Measurements from ENCODE around the gene SPATS2.

The SPATS2 gene

DNA sequence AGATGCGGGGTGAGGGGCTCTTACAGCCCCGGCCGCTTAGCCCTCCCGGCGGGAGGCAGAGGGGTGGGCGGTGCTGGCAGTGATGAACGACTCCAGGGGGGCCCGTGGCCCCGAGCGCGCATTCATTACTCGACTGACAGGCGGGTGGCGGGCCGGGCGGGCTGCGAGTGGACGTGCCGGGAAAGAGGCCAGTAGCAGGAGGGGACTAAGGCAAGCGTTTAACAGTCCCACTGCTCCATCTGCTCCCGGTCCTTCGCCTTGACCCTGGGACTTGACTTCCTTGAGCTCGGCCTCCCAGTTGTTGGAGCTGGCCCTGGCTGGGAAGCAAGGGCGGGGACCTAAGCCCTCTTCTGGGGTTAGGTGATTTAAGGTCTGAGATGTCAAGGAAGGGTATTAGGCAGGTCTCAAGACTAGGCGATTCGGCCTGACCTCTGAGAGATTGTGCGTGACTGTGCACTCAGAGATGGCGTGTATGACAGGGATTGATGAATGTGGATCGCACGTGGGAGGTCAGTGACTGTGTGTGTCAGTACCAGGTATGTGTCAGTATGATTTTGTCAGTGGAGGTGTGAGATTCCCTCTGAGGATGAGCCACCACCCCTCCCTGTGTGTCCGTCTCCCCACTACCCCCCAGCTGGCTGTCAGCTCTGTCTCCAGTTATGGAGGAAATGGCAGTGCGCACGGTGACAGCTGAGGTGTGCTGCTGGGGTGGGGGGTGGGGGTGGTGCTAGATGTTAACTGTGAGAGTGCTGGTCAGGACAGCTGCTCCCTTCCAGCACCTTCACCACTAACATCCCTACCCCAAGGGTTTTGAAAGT is 24.1 kb upstream of the SPATS2 start:
- Histone ChIP-seq H3K36me3 (ENCODE audit: control insufficient read depth in 2 of 2, insufficient read depth in 1 of 2, low read length in 2 of 2) (no peaks in the 10 kb centered on the region), H3K4me3 (ENCODE audit: low read depth, low read length) (peak overlapping the region; percentile 20), H3K9me3 (ENCODE audit: control insufficient read depth, insufficient read depth, low read depth, low read length) (no peaks in the 10 kb centered on the region), H3K4me1 (ENCODE audit: control insufficient read depth, insufficient read depth, low read length) (peaks cover 25% of the 10 kb centered on the region), H3K27ac (ENCODE audit: extremely low read depth, low read depth, low read length) (peak overlapping the region; percentile 21; the same call in 1 of the 2 replicates)
- CTCF ChIA-PET: interaction anchor here (0.5 to 3.9 kb wide), 32 partner anchors 8 to 531 kb away, joined by 3 to 92 read pairs (median 5); partner anchors contain the start of genes PRPH, SPATS2 and TROAP
- POLR2A ChIA-PET: interaction anchor here (1.1 to 2.6 kb wide), 7 partner anchors 11 to 212 kb away, joined by 4 to 21 read pairs (median 6); partner anchors contain the start of genes SPATS2, TROAP and TUBA1B
- peak; percentile 47 for TF ChIP-seq ZFHX2 (tag by site-specific recombination; conservative IDR thresholded peaks at IDR 0.05)
- TF ChIP-seq, protein P1, sequence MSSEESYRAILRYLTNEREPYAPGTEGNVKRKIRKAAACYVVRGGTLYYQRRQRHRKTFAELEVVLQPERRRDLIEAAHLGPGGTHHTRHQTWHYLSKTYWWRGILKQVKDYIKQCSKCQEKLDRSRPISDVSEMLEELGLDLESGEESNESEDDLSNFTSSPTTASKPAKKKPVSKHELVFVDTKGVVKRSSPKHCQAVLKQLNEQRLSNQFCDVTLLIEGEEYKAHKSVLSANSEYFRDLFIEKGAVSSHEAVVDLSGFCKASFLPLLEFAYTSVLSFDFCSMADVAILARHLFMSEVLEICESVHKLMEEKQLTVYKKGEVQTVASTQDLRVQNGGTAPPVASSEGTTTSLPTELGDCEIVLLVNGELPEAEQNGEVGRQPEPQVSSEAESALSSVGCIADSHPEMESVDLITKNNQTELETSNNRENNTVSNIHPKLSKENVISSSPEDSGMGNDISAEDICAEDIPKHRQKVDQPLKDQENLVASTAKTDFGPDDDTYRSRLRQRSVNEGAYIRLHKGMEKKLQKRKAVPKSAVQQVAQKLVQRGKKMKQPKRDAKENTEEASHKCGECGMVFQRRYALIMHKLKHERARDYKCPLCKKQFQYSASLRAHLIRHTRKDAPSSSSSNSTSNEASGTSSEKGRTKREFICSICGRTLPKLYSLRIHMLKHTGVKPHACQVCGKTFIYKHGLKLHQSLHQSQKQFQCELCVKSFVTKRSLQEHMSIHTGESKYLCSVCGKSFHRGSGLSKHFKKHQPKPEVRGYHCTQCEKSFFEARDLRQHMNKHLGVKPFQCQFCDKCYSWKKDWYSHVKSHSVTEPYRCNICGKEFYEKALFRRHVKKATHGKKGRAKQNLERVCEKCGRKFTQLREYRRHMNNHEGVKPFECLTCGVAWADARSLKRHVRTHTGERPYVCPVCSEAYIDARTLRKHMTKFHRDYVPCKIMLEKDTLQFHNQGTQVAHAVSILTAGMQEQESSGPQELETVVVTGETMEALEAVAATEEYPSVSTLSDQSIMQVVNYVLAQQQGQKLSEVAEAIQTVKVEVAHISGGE (tag by site-specific recombination; conservative IDR thresholded peaks at IDR 0.05; ENCODE audit: low read depth): no peak
- TF ChIP-seq ZIC2 (tag by site-specific recombination; IDR thresholded peaks at IDR 0.05): peak; percentile 4; the same call in 1 of the 2 replicates
- peak; percentile 17; the same call in 1 of the 2 replicates for TF ChIP-seq KLF8 (tag by site-specific recombination; IDR thresholded peaks at IDR 0.05)
- TF ChIP-seq SP2 (tag by site-specific recombination; IDR thresholded peaks at IDR 0.05): peak; percentile 65
- peak; percentile 25; the same call in 1 of the 2 replicates for TF ChIP-seq YY2 (tag by site-specific recombination; IDR thresholded peaks at IDR 0.05)
- TF ChIP-seq, protein P2, sequence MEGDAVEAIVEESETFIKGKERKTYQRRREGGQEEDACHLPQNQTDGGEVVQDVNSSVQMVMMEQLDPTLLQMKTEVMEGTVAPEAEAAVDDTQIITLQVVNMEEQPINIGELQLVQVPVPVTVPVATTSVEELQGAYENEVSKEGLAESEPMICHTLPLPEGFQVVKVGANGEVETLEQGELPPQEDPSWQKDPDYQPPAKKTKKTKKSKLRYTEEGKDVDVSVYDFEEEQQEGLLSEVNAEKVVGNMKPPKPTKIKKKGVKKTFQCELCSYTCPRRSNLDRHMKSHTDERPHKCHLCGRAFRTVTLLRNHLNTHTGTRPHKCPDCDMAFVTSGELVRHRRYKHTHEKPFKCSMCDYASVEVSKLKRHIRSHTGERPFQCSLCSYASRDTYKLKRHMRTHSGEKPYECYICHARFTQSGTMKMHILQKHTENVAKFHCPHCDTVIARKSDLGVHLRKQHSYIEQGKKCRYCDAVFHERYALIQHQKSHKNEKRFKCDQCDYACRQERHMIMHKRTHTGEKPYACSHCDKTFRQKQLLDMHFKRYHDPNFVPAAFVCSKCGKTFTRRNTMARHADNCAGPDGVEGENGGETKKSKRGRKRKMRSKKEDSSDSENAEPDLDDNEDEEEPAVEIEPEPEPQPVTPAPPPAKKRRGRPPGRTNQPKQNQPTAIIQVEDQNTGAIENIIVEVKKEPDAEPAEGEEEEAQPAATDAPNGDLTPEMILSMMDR (tag by site-specific recombination; IDR thresholded peaks at IDR 0.05): no peak
- TF ChIP-seq, protein P3, sequence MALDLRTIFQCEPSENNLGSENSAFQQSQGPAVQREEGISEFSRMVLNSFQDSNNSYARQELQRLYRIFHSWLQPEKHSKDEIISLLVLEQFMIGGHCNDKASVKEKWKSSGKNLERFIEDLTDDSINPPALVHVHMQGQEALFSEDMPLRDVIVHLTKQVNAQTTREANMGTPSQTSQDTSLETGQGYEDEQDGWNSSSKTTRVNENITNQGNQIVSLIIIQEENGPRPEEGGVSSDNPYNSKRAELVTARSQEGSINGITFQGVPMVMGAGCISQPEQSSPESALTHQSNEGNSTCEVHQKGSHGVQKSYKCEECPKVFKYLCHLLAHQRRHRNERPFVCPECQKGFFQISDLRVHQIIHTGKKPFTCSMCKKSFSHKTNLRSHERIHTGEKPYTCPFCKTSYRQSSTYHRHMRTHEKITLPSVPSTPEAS (tag by site-specific recombination; IDR thresholded peaks at IDR 0.05): peak; percentile 39; the same call in 1 of the 2 replicates
- 0 out of 2 replicates have a peak, but pooled peaks have one; percentile 12 for TF ChIP-seq ZBTB17 (tag by site-specific recombination; IDR thresholded peaks at IDR 0.05)
- TF ChIP-seq, protein P4, sequence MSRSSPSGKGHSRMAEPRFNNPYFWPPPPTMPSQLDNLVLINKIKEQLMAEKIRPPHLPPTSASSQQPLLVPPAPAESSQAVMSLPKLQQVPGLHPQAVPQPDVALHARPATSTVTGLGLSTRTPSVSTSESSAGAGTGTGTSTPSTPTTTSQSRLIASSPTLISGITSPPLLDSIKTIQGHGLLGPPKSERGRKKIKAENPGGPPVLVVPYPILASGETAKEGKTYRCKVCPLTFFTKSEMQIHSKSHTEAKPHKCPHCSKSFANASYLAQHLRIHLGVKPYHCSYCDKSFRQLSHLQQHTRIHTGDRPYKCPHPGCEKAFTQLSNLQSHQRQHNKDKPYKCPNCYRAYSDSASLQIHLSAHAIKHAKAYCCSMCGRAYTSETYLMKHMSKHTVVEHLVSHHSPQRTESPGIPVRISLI (tag by site-specific recombination; IDR thresholded peaks at IDR 0.05): peak; percentile 97
- no peak for TF ChIP-seq ZNF701 (tag by site-specific recombination; IDR thresholded peaks at IDR 0.05)
- peak; percentile 87 for TF ChIP-seq GLIS1 (tag by site-specific recombination; IDR thresholded peaks at IDR 0.05)
- TF ChIP-seq, protein P5, sequence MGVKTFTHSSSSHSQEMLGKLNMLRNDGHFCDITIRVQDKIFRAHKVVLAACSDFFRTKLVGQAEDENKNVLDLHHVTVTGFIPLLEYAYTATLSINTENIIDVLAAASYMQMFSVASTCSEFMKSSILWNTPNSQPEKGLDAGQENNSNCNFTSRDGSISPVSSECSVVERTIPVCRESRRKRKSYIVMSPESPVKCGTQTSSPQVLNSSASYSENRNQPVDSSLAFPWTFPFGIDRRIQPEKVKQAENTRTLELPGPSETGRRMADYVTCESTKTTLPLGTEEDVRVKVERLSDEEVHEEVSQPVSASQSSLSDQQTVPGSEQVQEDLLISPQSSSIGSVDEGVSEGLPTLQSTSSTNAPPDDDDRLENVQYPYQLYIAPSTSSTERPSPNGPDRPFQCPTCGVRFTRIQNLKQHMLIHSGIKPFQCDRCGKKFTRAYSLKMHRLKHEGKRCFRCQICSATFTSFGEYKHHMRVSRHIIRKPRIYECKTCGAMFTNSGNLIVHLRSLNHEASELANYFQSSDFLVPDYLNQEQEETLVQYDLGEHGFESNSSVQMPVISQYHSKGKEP (tag by site-specific recombination; IDR thresholded peaks at IDR 0.05): no peak
- TF ChIP-seq, protein P6, sequence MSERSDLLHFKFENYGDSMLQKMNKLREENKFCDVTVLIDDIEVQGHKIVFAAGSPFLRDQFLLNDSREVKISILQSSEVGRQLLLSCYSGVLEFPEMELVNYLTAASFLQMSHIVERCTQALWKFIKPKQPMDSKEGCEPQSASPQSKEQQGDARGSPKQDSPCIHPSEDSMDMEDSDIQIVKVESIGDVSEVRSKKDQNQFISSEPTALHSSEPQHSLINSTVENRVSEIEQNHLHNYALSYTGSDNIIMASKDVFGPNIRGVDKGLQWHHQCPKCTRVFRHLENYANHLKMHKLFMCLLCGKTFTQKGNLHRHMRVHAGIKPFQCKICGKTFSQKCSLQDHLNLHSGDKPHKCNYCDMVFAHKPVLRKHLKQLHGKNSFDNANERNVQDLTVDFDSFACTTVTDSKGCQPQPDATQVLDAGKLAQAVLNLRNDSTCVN (tag by site-specific recombination; optimal IDR thresholded peaks at IDR 0.05): peak; percentile 41
- TF ChIP-seq ZEB2 (tag by site-specific recombination; IDR thresholded peaks at IDR 0.05): peak; percentile 59
- TF ChIP-seq, protein P7, sequence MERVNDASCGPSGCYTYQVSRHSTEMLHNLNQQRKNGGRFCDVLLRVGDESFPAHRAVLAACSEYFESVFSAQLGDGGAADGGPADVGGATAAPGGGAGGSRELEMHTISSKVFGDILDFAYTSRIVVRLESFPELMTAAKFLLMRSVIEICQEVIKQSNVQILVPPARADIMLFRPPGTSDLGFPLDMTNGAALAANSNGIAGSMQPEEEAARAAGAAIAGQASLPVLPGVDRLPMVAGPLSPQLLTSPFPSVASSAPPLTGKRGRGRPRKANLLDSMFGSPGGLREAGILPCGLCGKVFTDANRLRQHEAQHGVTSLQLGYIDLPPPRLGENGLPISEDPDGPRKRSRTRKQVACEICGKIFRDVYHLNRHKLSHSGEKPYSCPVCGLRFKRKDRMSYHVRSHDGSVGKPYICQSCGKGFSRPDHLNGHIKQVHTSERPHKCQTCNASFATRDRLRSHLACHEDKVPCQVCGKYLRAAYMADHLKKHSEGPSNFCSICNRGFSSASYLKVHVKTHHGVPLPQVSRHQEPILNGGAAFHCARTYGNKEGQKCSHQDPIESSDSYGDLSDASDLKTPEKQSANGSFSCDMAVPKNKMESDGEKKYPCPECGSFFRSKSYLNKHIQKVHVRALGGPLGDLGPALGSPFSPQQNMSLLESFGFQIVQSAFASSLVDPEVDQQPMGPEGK (tag by site-specific recombination; IDR thresholded peaks at IDR 0.05): peak; percentile 41
- peak; percentile 59; the same call in 1 of the 2 replicates for TF ChIP-seq ZNF341 (tag by site-specific recombination; IDR thresholded peaks at IDR 0.05; ENCODE audit: low read depth)
- 0 out of 2 replicates have a peak, but pooled peaks have one; percentile 14 for TF ChIP-seq ZNF777 (tag by site-specific recombination; IDR thresholded peaks at IDR 0.05; ENCODE audit: borderline replicate concordance)
- peak; percentile 24; the same call in 1 of the 2 replicates for TF ChIP-seq SP7 (tag by site-specific recombination; IDR thresholded peaks at IDR 0.05)
- TF ChIP-seq ZNF335 (tag by site-specific recombination; conservative IDR thresholded peaks at IDR 0.05): peak; percentile 59
- 0 out of 2 replicates have a peak, but pooled peaks have one; percentile 11 for TF ChIP-seq KLF16 (tag by site-specific recombination; IDR thresholded peaks at IDR 0.05)
- TF ChIP-seq GLIS2 (tag by site-specific recombination; IDR thresholded peaks at IDR 0.05): 0 out of 2 replicates have a peak, but pooled peaks have one; percentile 25
- TF ChIP-seq ZNF626 (tag by site-specific recombination; IDR thresholded peaks at IDR 0.05): no peak
